ENCODE measurements around the gene CCR5AS. TPM values are rescaled to one million over a fixed set of nuclear protein-coding genes. Genes with fewer than 3 reads are reported as not detected.

Gene CCR5AS

DNA sequence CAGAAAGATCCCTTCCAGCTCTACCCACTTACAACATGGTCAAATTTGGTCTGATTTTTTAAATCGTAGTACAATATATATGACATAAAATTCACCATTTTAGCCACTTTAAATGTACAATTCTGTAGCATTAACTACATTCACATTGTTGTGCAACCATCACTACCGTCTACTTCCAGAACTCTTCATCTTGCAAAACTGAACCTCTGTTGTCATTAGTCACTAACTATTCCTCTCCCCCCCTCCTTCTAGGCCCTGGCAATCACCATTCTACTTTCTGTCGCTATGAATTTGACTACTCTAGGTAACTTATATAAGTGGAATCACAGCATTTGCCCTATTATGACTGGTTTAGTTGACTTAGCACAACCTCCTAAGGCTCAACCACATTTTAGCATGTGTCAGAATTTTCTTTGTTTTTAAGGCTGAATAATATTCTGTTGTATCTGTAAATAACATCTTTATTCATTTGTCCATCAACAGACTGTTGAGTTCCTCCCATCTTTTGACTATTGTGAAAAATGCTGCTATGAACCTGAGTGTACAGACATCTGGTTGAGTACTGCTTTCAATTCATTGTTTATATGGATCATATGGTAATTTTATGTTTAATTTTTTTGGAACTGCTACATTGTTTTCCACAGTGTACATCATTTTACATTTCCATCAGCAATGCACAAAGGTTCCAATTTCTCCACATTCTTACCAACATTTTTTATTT, 88.5 kb downstream of the CCR5AS start:
- Histone ChIP-seq H3K9ac (ENCODE audit: low read depth in 2 of 2, low read length in 2 of 2) (no peak overlapping the region), H3K4me1 (no peaks in the 10 kb centered on the region), H3K27me3 (no peaks in the 10 kb centered on the region), H3K36me3 (no peaks in the 10 kb centered on the region), H3K4me3 (no peak overlapping the region), H3K27ac (no peak overlapping the region), H3K9me3 (no peaks in the 10 kb centered on the region)
- TF ChIP-seq, protein P1, sequence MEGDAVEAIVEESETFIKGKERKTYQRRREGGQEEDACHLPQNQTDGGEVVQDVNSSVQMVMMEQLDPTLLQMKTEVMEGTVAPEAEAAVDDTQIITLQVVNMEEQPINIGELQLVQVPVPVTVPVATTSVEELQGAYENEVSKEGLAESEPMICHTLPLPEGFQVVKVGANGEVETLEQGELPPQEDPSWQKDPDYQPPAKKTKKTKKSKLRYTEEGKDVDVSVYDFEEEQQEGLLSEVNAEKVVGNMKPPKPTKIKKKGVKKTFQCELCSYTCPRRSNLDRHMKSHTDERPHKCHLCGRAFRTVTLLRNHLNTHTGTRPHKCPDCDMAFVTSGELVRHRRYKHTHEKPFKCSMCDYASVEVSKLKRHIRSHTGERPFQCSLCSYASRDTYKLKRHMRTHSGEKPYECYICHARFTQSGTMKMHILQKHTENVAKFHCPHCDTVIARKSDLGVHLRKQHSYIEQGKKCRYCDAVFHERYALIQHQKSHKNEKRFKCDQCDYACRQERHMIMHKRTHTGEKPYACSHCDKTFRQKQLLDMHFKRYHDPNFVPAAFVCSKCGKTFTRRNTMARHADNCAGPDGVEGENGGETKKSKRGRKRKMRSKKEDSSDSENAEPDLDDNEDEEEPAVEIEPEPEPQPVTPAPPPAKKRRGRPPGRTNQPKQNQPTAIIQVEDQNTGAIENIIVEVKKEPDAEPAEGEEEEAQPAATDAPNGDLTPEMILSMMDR (IDR thresholded peaks at IDR 0.05): no peak
- intact Hi-C loops (cut with DNase I): no loop called here
- DNase-seq: no peak

DNA sequence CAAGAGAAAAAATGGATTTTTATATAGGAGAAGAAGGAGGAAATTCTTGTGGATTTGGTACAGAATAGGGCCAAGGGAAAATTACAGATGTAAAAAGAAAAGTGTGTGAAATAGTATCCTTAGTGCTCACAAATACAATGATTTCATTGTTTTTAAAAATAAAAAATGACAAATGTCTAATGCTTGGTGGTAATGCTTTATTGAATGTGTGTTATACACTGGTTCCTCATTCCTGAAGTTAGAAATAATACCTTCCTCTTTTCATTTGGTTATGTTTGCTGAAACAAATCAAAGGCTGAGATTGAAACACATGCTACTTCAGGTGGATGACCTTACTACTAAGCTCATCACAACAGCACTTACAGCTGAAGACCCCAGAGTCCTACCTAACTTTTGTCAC, 90.7 kb downstream of the CCR5AS start:
- Histone ChIP-seq H3K4me3 (no peak overlapping the region), H3K9me3 (no peaks in the 10 kb centered on the region), H3K36me3 (no peaks in the 10 kb centered on the region), H3K4me1 (no peaks in the 10 kb centered on the region), H3K27ac (no peak overlapping the region), H3K9ac (ENCODE audit: low read depth in 2 of 2, low read length in 2 of 2) (no peak overlapping the region), H3K27me3 (no peaks in the 10 kb centered on the region)
- intact Hi-C loops (cut with DNase I): no loop called here
- TF ChIP-seq, protein P1 (IDR thresholded peaks at IDR 0.05): no peak
- DNase-seq: no peak

DNA sequence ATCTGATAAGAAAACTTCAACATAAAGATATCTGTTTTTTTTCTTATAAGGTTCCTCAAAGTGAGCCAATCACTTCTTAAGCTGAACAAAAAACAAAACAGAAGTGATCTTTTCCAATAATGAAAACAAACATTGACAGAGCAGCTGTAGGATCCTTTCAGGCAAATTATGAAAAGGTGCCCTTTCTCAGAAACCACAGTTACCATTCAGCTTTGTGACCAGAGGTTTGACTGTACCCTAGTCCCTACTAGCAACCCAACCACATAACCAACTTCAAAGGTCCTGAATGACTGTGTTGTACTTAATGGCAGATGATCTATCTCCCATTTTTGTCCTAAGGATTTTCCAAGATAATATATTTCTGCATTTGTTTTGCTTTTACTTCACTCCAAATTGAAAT, 92.3 kb downstream of the CCR5AS start:
- no peaks in the 10 kb centered on the region for H3K36me3 ChIP-seq
- H3K27ac ChIP-seq: no peak overlapping the region
- no peak overlapping the region for H3K4me3 ChIP-seq
- H3K9ac ChIP-seq (ENCODE audit: low read depth in 2 of 2, low read length in 2 of 2): no peak overlapping the region
- TF ChIP-seq, protein P1 (IDR thresholded peaks at IDR 0.05): no peak
- no peaks in the 10 kb centered on the region for H3K4me1 ChIP-seq
- no peaks in the 10 kb centered on the region for H3K27me3 ChIP-seq
- intact Hi-C loops (cut with DNase I): no loop called here
- H3K9me3 ChIP-seq: no peaks in the 10 kb centered on the region
- no peak for DNase-seq

Other genes with a start within 250 kb of the CCR5AS start
- 1 to 10 TPM in 1 of 2 donors, under 1 TPM in 1; 0.57 to 6.0 TPM for gene CCR1, start 198.8 kb downstream of the CCR5AS start, total RNA-seq
- not detected for gene CCR3, start 164.6 kb downstream of the CCR5AS start, total RNA-seq
- gene CCR2, start 53.0 kb downstream of the CCR5AS start, total RNA-seq: 1 to 10 TPM; 1.5 to 3.0 TPM
- gene CCR5, start 36.1 kb downstream of the CCR5AS start, total RNA-seq: 1 to 10 TPM in 1 of 2 donors, under 1 TPM in 1; 0.57 to 1.9 TPM
- gene CCRL2, start 193 bp upstream of the CCR5AS start, total RNA-seq: 10 to 100 TPM; 10.9 to 17.6 TPM
- 1 to 10 TPM; 1.0 to 1.6 TPM for gene LTF, start 57.8 kb upstream of the CCR5AS start, total RNA-seq
- not detected for gene RTP3, start 90.9 kb upstream of the CCR5AS start, total RNA-seq
- 1 to 10 TPM in 1 of 2 donors, under 1 TPM in 1; 0.44 to 2.0 TPM for gene LRRC2, start 159.2 kb upstream of the CCR5AS start, total RNA-seq
- not detected for gene FAM240A, start 205.5 kb upstream of the CCR5AS start, total RNA-seq

Measured in colonic mucosa (tissue), 4 donors.